A172 (cell line): ENCODE data around the gene TIGD2. TPM values are rescaled to one million over a fixed set of nuclear protein-coding genes. Genes with fewer than 3 reads are reported as not detected.
A peak's percentile ranks its signal among the peaks of the same experiment; 100 is the strongest.
"Not testable (repeated sequence)": the region's sequence is repeated elsewhere in the genome, so short reads cannot be mapped to it uniquely, and the experiment has no call there.

Experiments used
- DNase-seq: peaks from one replicate; pipeline ENCODE4 v3.0.0-alpha.2; 2015; ENCODE audit warnings: low spot score
- total RNA-seq: library from RNA; depleted of rRNA; stranded (reverse); fragments of >200 nt; shearing (Covaris generic); gene quantifications from 2 replicates; pipeline ENCODE4 v1.2.3, GENCODE V29; 2014

The TIGD2 gene
- total RNA-seq, 1 experiment from 2014 or later: 16.6 TPM

- DNase-seq: no peak
Observed at GRCh38 chr4:89119166-89119565, 7.8 kb downstream of the TIGD2 start.

- DNase-seq: peak; percentile 32
Observed at GRCh38 chr4:89119836-89120235, 8.5 kb downstream of the TIGD2 start.

GRCh38 chr4:89121387-89122068 lies 10.2 kb downstream of the TIGD2 start:
- no peak for DNase-seq

GRCh38 chr4:89123451-89123851 lies 12.1 kb downstream of the TIGD2 start:
- DNase-seq: peak; percentile 32

GRCh38 chr4:89125901-89126782 lies 14.8 kb downstream of the TIGD2 start:
- no peak for DNase-seq

- DNase-seq: peak; percentile 34
Observed at GRCh38 chr4:89129080-89129640, 17.8 kb downstream of the TIGD2 start.

GRCh38 chr4:89134775-89135319 lies 23.5 kb downstream of the TIGD2 start:
- DNase-seq: peak; percentile 70

- peak; percentile 71 for DNase-seq
Observed at GRCh38 chr4:89136525-89136924, 25.2 kb downstream of the TIGD2 start.

- no peak for DNase-seq
Observed at GRCh38 chr4:89137231-89137630, 25.9 kb downstream of the TIGD2 start.

- DNase-seq: no peak
Observed at GRCh38 chr4:89137695-89138094, 26.4 kb downstream of the TIGD2 start.

GRCh38 chr4:89140168-89140759 lies 28.9 kb downstream of the TIGD2 start:
- DNase-seq: no peak

- DNase-seq: no peak
Observed at GRCh38 chr4:89142691-89143669, 31.6 kb downstream of the TIGD2 start.

- DNase-seq: not testable (repeated sequence)
Observed at GRCh38 chr4:89144652-89145051, 33.3 kb downstream of the TIGD2 start.

GRCh38 chr4:89146196-89146595 lies 34.9 kb downstream of the TIGD2 start:
- DNase-seq: no peak

- peak; percentile 42 for DNase-seq
Observed at GRCh38 chr4:89152972-89153371, 41.6 kb downstream of the TIGD2 start.

GRCh38 chr4:89156174-89156914 lies 45.0 kb downstream of the TIGD2 start:
- DNase-seq: no peak

- DNase-seq: no peak
Observed at GRCh38 chr4:89157488-89158024, 46.2 kb downstream of the TIGD2 start.

- peak; percentile 45 for DNase-seq
Observed at GRCh38 chr4:89158884-89159503, 47.7 kb downstream of the TIGD2 start.

- no peak for DNase-seq
Observed at GRCh38 chr4:89160806-89161205, 49.5 kb downstream of the TIGD2 start.
